A549 (cell line): ENCODE measurements around the gene GRK4. TPM values are rescaled to one million over a fixed set of nuclear protein-coding genes. Genes with fewer than 3 reads are reported as not detected.

Source experiments
- ATAC-seq, 2 experiments: fragments of 200-7000 bp in 1 of 2; fragments of >200 bp in 1 of 2; cut with Nextera tagmentation in 1 of 2; cut with Tn5 transposase in 1 of 2; 3 replicates each; pipeline versions ENCODE4 v1.8.0 to v1.9.1; 2018 to 2020; ENCODE audit warnings: mild to moderate bottlenecking in 1 of 2, moderate library complexity in 1 of 2
- CTCF ChIA-PET: fragments of 300-600 bp; sonication (Branson Sonifier 250); formaldehyde crosslinking; extraction: SDS; loops from one replicate; lab custom pipeline; 2021; ENCODE audit warnings: antibody characterized with exemption, inconsistent platforms; lab: Yijun Ruan, JAX
- POLR2A ChIA-PET: fragments of 350-600 bp; formaldehyde crosslinking; extraction: SDS; loops from one replicate; lab custom pipeline; 2021; ENCODE audit warnings: antibody characterized with exemption, inconsistent platforms; lab: Yijun Ruan, JAX
- DNase-seq, 2 experiments: peaks; one replicate each; pipeline versions ENCODE4 v3.0.0 to v3.0.0-alpha.2; 2011 to 2016; ENCODE audit warnings: low read depth in 1 of 2, low spot score in 1 of 2
- FAIRE-seq: peaks from 2 replicates; lab custom pipeline; 2011; peaks lifted over from hg19 to GRCh38; lab: Jason Lieb, UNC
- H3K27ac ChIP-seq, 2 experiments: fragments of >200 bp; sonication (Bioruptor Twin); formaldehyde crosslinking; 3 replicates each; pipeline ENCODE4 v1.5.1; 2016 to 2017
- H3K4me1 ChIP-seq: fragments of >200 bp; sonication (Bioruptor Twin); formaldehyde crosslinking; 3 replicates; pipeline ENCODE4 v1.6.1; 2016
- H3K4me2 ChIP-seq: fragments of >200 bp; sonication (Bioruptor Twin); formaldehyde crosslinking; 3 replicates; pipeline ENCODE4 v1.6.1; 2016
- H3K4me3 ChIP-seq: fragments of >200 bp; sonication (Bioruptor Twin); formaldehyde crosslinking; 3 replicates; pipeline ENCODE4 v1.5.1; 2016
- H3K9me3 ChIP-seq: fragments of >200 bp; sonication (Bioruptor Twin); formaldehyde crosslinking; 3 replicates; pipeline ENCODE4 v1.6.1; 2016
- BHLHE40 ChIP-seq: IDR thresholded peaks from 2 replicates; pipeline ENCODE4 v1.6.1; 2012; ENCODE audit warnings: low read depth, low read length, inconsistent platforms
- CBX2 ChIP-seq: fragments of 200-600 bp; sonication (generic); IDR thresholded peaks from 2 replicates; pipeline ENCODE4 v1.6.1; 2016; ENCODE audit warnings: low read depth, mild to moderate bottlenecking, borderline replicate concordance
- CHD4 ChIP-seq: fragments of 200-600 bp; sonication (generic); IDR thresholded peaks from 2 replicates; pipeline ENCODE4 v1.6.1; 2016; ENCODE audit warnings: antibody characterized with exemption, mild to moderate bottlenecking, borderline replicate concordance
- ELK1 ChIP-seq: fragments of 150-350 bp; IDR thresholded peaks from 2 replicates; pipeline ENCODE4 v1.6.1; 2014; ENCODE audit warnings: low read depth, mild to moderate bottlenecking, low read length
- FOSB ChIP-seq: fragments of 250-450 bp; sonication (Bioruptor Pico); IDR thresholded peaks from 2 replicates; pipeline ENCODE4 v1.5.0; 2020; ENCODE audit warnings: mild to moderate bottlenecking, moderate library complexity
- KDM1A ChIP-seq: fragments of 200-600 bp; sonication (generic); IDR thresholded peaks from 2 replicates; pipeline ENCODE4 v1.6.1; 2016; ENCODE audit warnings: low read depth, mild to moderate bottlenecking
- MAFK ChIP-seq: fragments of 450-650 bp; IDR thresholded peaks from 2 replicates; pipeline ENCODE4 v1.6.1; 2014; ENCODE audit not compliant: partially characterized antibody
- MAZ ChIP-seq: fragments of 150-350 bp; IDR thresholded peaks from 2 replicates; pipeline ENCODE4 v1.6.1; 2014; ENCODE audit warnings: antibody characterized with exemption, low read depth, low read length, borderline replicate concordance
- NFE2L2 ChIP-seq: fragments of 150-350 bp; conservative IDR thresholded peaks from 2 replicates; pipeline ENCODE4 v1.6.1; 2014; ENCODE audit warnings: low read length
- NR3C1 ChIP-seq: fragments of >200 bp; sonication (Bioruptor Twin); formaldehyde crosslinking; IDR thresholded peaks from 3 replicates; pipeline ENCODE4 v1.6.1; 2017
- PBX3 ChIP-seq: IDR thresholded peaks from 2 replicates; pipeline ENCODE4 v1.6.1; 2012
- POLR2A ChIP-seq: IDR thresholded peaks from 2 replicates; pipeline ENCODE4 v1.6.1; 2012; ENCODE audit warnings: mild to moderate bottlenecking, low read length
- REST ChIP-seq: fragments of 200-600 bp; sonication (generic); IDR thresholded peaks from 2 replicates; pipeline ENCODE4 v1.6.1; 2016; ENCODE audit warnings: antibody characterized with exemption, mild to moderate bottlenecking, moderate library complexity
- RFX5 ChIP-seq: fragments of 450-650 bp; IDR thresholded peaks from 2 replicates; pipeline ENCODE4 v1.7.1; 2014; ENCODE audit warnings: antibody characterized with exemption, mild to moderate bottlenecking, moderate library complexity
- SREBF2 ChIP-seq: fragments of 450-650 bp; IDR thresholded peaks from 2 replicates; pipeline ENCODE4 v1.6.1; 2014; ENCODE audit warnings: mild to moderate bottlenecking, moderate library complexity
- USF2 ChIP-seq: fragments of 450-650 bp; IDR thresholded peaks from 2 replicates; pipeline ENCODE4 v1.6.1; 2014; ENCODE audit warnings: antibody characterized with exemption
- ZFP36 ChIP-seq: fragments of 450-650 bp; IDR thresholded peaks from 2 replicates; pipeline ENCODE4 v1.6.1; 2014; ENCODE audit warnings: borderline replicate concordance; ENCODE audit not compliant: partially characterized antibody
- WGBS: methylation state at CpG from one replicate; pipeline ENCODE4 v1.1.6; 2017; ENCODE audit errors: missing lambda C conversion rate; 5-methylcytosine and 5-hydroxymethylcytosine counted together
- polyA plus RNA-seq, 4 experiments: library from polyadenylated mRNA; depleted of rRNA in 3 of 4; stranded (reverse); fragments of >200 nt; fragmentation: RNase III in 1 of 4; extraction: RNeasy Plus Mini Kit Qiagen cat#74134 plus additional on column Dnase treatment in 1 of 4; gene quantifications; 2 replicates in 3 of 4; 3 replicates in 1 of 4; pipeline ENCODE4 v1.2.3, GENCODE V29; 2011 to 2017

Gene GRK4
- polyA plus RNA-seq, 2 of the 4 experiments (the other 2 are of a cell fraction) = 0.76 to 0.96 TPM

GRCh38 chr4:3044870-3045819 lies 81.8 kb downstream of the GRK4 start:
- H3K27ac ChIP-seq = no peak overlapping the region
- WGBS = 68% methylated on average over 22 of the region's 22 CpGs
- no peak overlapping the region for H3K4me2 ChIP-seq
- no peaks in the 10 kb centered on the region for H3K9me3 ChIP-seq
- FAIRE-seq = no peak
- ChIA-PET POLR2A (no interaction called here), CTCF (interaction anchor here (0.8 to 1.7 kb wide), 5 partner anchors 10 to 101 kb away, joined by 3 to 4 read pairs (median 3); no protein-coding TSS in a partner anchor)
- no peaks in the 10 kb centered on the region for H3K4me1 ChIP-seq
- DNase-seq = peak in 1 of 2 experiments; percentile 48
- TF ChIP-seq MAZ (no peak), POLR2A (no peak), USF2 (0 out of 2 replicates have a peak, but pooled peaks have one; percentile 22), MAFK (peak; percentile 42)
- TF ChIP-seq, all 56 proteins: peak for 2
- no peak overlapping the region for H3K4me3 ChIP-seq
- peak; percentile 42 to 55; a peak in 4 of 6 replicates for ATAC-seq

GRCh38 chr4:3046162-3046561 lies 82.8 kb downstream of the GRK4 start:
- H3K27ac ChIP-seq = no peak overlapping the region
- no peak overlapping the region for H3K4me3 ChIP-seq
- no peak for FAIRE-seq
- H3K4me1 ChIP-seq = no peaks in the 10 kb centered on the region
- no peak for ATAC-seq
- no peak overlapping the region for H3K4me2 ChIP-seq
- H3K9me3 ChIP-seq = no peaks in the 10 kb centered on the region
- CTCF ChIA-PET = interaction anchor here (1.0 to 1.9 kb wide), 7 partner anchors 8 to 68 kb away, joined by 3 to 10 read pairs (median 3); no protein-coding TSS in a partner anchor
- POLR2A ChIA-PET = no interaction called here
- no peak for DNase-seq
- no peak for TF ChIP-seq FOSB (CRISPR knock-in tag)
- TF ChIP-seq ELK1 = no peak
- TF ChIP-seq ZFP36 = no peak
- TF ChIP-seq CBX2 = no peak
- no peak for TF ChIP-seq NR3C1
- TF ChIP-seq BHLHE40 = no peak
- no peak for TF ChIP-seq MAZ
- TF ChIP-seq REST = no peak
- TF ChIP-seq SREBF2 = no peak
- TF ChIP-seq NFE2L2 = no peak
- no peak for TF ChIP-seq CHD4
- no peak for TF ChIP-seq RFX5
- TF ChIP-seq KDM1A = no peak
- TF ChIP-seq PBX3 = no peak
- WGBS = 47% methylated on average over 7 of the region's 7 CpGs
